Endometrium (tissue), 2 donors: ENCODE results near the gene SUGCT.

ENCODE experiments used
- FAIRE-seq: peaks from 2 replicates; lab custom pipeline; 2012; peaks lifted over from hg19 to GRCh38; lab: Jason Lieb, UNC
- donor health status: control.
- donor health status: control.

The SUGCT gene

DNA sequence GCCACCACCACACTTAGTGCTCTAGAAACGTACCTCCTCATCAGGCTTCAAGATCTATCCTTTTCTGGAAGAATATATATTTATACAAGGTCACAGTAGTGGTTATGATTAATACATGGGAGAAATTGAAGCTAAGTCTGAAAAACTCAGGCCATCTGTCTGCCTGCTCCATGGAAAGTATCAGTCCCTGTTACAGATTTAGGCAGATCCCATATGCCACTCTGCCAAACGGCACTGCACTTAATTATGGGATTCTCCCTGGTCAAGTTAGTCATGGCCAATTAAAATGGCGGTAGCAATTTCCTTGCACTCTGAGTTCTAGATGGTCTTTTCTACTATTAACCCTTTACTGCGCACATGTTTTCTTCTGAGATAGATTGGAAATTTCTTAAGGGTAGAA lies 740.0 kb downstream of the SUGCT start:
- no peak for FAIRE-seq

DNA sequence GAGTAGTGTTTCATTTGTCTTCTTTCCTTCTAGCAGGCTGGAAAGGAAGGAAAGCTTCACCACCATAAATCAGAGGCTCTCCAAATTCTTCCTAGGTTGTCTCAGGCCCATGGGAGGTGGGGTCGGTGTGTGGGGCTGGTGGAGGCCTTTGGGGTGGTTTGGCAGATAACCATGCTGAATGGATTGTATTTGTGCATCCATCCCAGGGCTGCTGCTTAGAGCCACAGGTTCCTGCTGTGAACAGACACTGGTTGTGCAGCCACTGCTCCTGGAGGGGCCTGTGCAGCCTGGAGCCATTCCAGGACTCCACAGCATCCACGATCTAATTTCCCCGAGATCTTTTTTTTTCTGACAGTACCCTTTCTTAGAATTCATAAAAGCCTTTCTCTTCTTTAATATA lies 741.8 kb downstream of the SUGCT start:
- FAIRE-seq, result no peak

DNA sequence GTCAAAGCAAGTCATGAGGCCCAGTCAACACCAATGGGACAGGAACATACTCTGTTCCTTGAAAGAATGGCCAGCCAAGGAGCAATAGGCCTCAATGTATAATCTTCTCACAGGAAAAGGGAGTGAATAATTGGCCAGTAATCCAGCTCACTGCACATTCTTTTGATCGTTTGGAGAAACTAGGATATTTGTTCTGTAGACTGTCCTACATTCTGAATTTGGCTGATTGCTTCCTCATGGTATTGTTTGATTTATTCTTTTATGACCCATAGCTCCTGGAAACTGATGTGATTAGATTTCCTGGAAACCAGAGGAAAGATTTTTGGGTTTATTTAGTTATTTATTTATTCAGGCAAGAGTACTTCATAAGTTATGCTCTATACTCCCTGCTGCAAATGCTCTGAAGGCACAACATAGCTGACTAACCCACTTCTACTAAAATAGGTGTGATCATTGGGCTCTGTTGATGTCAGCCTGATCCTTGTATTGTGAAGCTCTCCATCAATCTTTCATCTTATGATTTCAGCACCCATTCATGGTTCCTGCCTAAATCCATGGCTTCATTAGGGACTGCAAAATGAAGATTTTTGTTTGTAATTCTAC lies 745.2 kb downstream of the SUGCT start:
- FAIRE-seq, result no peak

DNA sequence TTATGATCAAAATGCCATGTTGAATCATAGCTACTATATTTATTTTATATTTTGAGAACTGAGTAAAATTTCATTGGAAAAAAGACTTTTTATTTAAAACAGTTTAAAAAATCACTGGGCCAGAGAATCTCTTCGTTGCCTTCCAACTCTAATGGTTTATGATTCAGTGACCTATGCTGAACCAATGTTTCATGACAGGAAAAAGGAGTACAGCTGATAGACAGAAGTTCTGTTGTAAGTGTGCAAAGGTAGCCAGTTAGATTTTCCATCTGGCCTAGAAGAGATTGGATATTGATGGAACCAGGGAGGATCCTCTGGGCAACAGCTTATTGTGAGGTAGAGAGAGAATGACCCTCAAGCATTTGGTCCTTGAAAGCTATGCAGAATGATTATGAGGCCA lies 745.8 kb downstream of the SUGCT start:
- FAIRE-seq, result peak; percentile 50

DNA sequence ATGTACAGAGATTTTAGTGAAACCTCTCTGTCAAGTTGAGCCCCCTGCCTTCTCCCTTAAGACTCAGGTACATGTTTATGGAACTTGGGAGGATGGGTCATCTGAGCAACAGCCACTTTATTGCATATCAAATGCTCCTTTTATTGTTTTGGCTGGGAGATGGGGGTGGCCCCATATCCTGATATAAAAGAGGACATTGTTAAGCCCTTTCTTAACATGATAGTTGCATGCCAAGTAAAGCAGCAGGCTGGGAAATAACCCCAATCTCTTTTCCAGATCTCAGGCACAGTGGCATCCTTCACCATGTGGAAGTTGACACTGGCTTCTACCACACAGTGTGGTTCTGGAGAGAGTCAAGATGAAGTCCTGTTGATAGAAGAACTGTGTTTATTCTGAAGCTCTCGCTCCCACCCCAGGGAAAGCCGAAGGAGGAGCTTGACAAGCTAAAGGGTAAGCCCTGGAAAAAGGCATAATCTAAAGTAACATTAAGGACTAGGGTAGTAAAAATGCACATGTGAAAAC lies 746.7 kb downstream of the SUGCT start:
- no peak for FAIRE-seq

DNA sequence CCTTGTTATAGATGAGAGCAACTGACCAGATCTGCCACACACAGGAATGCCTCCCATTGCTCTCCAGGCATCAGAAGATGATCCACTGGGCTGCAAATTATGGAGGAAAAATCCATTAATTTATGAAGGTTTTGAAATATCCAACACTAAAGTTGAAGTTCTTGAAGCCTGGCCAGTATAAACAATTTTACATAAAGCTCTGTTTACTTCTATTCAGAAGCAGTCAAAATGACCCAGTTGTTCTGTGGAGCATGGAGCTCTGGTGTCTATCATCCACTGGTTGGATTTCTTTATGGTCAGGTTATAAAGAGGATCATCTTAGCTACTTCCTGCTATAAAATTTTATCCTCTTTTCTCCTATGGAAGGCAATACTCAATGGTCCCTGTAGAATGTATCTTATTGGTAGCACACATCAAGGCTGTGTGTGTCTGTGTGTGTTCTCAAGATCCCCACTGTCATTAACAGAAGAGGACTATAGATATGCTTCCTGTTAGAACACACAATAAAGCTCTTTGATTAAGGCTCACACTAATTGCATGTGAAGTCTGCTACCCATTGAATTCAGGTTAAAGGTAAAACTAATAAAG lies 747.4 kb downstream of the SUGCT start:
- FAIRE-seq, result peak; percentile 97

DNA sequence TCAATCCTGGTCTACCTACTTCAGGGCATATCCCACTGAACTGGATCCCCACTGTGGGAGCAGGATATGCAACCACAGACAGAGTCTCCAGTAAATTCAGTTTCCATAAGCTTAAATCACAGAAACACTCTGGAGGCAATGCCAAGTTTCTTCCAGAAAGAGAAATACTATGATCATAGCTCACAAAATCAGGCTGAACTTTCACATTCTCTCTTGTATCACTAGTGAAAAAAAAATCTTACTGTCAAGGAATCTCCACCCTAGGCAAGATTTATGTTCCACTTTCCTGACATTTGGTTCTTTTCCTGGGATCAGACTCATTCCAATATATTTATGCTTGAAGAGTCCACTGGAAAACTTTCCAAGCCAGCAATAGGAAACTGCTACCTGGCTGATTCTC lies 749.0 kb downstream of the SUGCT start:
- no peak for FAIRE-seq

DNA sequence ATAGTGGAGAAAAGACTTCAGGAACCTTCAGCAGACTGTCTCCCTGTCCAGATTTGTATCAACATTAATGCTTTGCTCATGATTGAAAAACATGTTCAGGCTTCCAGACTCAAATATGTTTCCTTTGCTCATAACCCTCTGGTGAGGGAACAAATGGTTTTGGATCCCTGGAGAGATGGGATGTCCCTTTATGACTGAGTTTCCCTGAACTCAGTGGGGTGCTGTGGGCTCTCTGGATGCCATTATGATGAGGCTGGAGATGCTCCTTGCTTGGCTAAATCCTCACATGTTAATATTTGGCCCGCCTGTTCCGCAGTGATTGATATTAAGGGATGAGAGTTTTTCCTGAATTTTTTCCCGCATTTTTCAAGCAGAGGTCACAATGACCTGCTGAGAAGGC lies 749.4 kb downstream of the SUGCT start:
- no peak for FAIRE-seq

DNA sequence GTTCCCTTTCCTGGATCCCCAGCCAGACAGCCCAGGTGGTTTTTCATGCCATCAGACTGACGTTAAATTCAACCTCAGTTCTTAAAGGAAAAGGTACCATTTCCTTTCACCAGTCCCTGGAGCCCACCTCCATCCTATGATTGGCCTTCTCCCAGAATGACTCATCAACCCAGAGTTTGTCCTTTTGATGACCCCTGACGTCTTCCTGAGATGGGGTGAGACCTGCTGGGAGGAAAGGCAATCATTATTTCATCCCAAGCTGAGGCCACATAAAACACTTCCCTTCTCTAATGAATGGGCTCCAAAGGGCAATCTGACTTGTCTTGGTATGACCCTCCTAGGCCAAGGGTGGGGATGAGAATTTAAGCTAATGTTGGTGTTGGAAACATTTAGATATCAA lies 750.7 kb downstream of the SUGCT start:
- FAIRE-seq, result no peak

DNA sequence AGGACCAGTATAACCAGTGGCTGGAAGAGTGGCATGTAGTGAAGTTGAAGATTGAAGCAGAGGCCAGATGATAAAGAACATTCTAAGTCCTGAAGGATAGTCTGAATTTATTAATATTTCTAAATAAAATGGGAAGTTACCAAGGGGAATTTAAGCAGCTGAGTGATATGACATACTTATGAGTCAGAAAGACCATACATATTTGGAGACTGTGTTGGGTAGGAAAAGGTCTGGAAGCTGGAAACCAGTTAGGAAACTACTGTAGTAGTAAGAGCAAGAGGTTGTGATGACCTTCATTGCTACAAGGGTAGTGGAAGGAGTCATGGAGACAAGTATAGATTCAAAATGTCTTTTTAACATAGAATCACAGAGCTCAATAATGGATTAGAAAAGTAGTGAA lies 752.3 kb downstream of the SUGCT start:
- FAIRE-seq, result no peak

DNA sequence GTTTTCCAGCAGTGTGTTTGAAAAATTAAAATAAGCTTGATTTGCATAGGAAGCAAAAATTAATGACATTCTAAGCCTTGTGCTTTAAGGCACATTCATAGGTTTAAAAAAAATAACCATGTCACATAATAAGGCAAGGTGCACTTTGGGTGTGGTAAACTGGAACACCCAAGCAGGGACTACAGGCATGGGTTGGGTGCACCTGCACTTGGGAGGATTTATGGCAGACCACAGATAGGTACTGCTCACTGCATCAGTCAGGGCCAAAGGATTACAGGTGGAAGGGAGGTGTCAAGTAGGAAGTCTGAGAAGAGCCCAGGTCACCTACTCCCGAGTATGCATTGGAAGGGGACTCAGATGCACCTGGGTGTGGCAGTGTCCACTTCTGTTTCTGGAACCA lies 753.7 kb downstream of the SUGCT start:
- FAIRE-seq, result no peak

DNA sequence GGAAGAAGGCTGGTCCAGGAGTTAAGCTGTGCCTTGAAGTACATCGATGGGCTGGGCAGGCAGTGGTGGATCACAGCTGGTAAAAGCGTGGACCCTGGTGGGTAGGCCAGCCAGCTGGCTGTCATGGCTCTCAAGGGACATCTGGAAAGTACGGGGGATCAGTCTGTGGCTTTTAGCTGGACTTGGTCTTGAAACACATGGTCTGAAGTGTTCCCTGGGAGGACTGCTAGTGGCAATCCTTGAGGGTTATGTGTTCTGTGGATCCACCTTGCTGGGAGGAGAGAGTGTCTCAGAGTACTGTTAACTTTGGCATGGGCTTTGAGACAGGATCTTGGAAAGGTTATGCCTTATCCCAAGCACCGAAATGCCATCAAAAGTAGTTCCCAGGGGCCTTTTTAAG lies 754.3 kb downstream of the SUGCT start:
- FAIRE-seq, result no peak

DNA sequence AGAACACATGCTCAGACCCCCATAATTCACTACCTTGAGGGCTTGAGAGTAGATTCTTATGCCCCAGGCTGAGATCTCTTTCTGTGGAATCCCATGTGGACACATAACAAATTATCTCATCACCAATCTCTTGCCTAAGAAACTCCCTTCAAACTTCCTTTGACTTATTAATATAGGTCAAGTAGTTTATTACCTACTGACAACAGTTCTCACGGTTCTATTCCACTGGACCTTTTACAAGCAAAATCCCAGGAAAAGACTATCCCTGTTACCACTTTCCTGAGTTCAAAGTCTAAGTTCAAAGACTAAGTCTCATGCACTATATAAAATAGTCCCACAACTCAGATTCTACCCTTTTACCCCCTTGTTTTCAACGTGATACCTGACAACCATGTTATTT lies 754.7 kb downstream of the SUGCT start:
- no peak for FAIRE-seq

DNA sequence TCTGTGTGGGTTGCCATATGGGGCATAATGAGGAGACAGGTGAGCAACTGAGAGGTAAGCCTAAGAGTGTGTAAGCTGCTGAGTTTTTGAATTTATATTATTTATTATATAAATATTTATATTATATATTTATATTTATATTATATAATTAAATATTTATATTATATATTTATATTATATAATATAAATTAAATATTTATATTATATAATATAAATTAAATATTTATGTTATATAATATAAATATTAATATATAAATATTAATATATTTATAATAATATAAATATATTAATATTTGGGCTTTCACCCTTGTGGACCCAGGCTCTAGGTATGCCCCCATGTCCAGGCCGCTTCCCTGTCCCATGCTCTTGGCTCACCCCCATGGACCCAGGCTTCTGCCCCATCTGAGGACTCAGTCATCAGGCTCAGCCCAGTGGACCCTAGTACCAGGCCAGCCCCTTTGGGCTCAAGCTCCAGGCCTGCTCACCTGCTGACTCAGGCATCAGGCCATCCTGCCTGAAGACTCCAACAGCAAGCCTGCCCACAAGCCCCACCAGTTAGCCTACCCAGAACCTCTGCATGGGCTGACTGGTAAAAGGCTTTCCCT lies 755.4 kb downstream of the SUGCT start:
- FAIRE-seq, result peak; percentile 29

DNA sequence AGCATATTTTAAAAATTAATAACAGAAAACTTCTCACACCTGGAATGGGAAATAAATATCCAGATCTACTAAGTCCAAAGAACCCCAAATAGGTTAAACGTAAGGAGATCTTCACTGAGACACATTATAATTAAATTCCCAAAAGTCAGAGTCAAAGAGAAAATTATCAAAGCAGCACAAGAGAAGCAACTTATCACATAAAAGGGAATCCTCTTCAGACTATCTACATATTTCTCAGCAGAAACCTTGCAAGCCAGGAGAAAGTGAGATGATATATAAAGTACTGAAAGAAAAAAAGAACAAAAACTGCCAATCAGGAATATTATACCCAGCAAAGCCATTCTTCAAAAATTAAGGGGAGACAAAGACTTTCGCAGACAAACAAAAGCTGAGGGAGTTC lies 756.4 kb downstream of the SUGCT start:
- FAIRE-seq, result no peak

DNA sequence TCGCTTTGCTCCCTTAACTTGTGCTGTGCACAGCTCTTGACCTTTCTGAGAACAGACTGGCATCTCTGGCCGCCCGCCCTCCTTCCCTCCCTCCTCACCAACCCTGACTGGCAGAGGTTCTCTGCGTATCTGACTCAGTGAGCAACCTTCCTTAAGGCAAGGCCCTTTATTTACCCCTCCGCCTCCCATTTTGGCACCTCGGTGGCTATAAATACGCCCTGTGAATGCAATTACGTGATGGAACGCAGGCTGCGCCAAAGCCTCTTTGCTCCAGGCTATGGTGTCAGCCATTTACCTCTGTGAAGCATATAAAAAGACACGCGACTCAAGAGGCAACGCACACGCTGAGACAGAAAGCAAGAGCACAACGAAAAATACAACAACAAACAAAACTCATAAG lies 764.3 kb downstream of the SUGCT start:
- FAIRE-seq, result no peak

DNA sequence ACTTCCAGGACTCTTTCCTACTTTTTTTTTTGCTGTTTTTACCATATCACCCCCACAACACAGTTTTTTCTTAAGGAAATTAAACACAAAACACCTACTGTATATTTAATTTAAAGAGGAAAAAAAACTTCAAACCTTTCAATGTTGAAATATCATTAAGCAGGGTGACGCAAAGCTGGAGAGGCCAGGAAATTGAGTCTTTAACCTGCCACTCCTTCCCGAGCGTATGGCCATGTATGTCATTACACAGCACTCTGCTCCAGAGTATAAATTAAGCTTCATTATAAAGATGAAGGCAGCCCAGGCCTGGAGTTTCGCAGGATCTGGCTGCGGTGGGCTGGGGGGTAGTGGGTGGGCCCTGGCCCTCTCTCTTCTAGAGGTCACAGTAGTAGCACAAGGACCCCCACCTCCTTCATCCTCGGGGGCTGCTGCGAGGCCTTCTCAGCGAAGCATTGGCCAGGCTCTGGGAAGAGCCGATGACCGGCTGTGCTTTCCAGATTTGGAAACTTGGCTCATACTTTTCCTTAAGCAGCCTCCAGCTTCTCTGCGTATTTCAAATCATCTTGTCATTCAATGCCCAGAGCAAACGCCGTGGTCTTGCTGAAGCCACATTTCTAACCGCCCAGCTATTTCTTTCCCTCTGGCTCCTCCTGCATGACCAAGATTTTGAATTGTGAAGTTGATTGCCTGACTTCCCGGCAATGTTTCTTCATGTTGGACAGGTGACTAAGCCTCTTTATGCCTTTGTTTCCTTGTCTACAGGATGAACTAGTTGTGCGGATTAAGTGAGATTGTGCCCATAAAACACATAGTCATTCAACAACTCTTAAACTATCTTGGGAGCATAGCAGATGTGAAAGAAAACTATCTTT lies 765.1 kb downstream of the SUGCT start:
- FAIRE-seq, result no peak

DNA sequence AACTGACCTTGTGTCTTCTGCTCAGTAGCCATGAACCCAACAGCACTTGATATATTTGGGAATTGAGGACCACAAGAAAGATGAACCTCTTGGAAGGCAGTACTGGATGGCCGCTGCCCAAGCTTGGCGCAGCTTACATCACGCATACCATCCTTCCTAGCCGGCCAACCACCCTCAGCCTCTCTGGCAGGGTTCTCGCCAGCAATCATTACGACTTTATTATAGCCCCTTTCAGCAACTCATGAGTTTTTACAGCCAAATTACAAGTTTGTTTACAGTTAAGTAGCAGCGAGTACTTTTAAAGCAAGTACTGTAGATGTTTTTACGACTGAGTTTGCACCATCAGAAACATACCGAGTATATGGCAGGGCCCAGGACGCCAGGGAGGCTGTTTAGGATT lies 769.1 kb downstream of the SUGCT start:
- no peak for FAIRE-seq

DNA sequence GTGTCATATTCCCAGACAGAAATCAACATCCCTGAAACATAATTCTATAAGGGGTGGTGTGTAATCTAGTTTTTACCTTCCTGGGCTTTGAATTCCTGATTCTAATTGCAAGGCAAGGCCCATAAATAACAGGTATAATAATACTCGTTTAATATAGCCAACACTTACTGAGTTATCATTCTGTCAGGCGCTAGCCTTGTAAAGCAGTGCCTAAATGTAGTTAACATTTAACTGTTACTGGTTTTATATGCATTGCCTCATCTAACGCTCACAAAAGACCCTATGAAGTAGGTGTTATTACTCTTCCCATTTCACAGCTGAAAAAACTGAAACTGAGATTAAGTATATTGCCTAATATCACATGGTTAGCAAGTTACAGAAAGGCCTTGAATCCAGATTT lies 772.5 kb downstream of the SUGCT start:
- no peak for FAIRE-seq

DNA sequence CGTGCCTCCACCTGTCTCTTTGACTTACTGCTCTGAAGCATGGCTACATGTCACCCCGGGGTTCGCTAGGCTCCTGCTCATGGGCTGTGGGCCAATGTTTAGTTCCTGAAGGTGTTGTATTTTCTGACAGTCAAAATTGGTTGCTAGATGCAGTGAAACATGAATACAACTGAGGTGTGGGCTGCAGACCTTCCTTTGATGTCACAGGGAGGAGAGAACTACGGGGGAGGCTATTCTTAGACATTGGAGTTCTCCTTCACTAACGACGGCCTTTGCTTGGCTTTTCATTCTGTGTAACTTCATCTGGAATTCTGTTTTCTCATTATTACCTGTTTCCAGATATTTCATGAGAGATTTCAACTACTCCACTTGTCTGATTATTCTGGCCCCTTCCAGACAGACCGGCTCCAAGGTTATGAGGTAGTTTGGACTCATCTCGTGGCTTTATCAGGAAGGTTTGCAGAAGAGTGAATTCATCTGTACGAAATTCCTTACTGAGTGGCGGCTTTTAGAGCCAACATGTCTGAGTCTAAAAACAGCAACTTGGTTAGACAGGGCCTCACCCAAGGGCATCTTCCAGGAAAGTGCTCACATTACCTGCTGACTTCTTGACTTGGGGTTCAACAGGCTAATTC lies 774.7 kb downstream of the SUGCT start:
- no peak for FAIRE-seq
